Fibroblast of lung (primary cell): Measurements from ENCODE around the gene CNST. TPM values are rescaled to one million over a fixed set of nuclear protein-coding genes. Genes with fewer than 3 reads are reported as not detected.
A peak's percentile ranks its signal among the peaks of the same experiment; 100 is the strongest.

Experiments used
- DNase-seq, 2 donors: peaks; one replicate each; pipeline versions ENCODE4 v3.0.0 to v3.0.0-alpha.2; 2010; ENCODE audit warnings: low read depth in 2 of 2
- H2AFZ ChIP-seq: 2 replicates; pipeline ENCODE4 v1.5.1; 2012; ENCODE audit warnings: low read length, control low read depth, inconsistent platforms
- H3K27ac ChIP-seq: 2 replicates; pipeline ENCODE4 v1.5.1; 2011; ENCODE audit warnings: low read length, control low read depth; ENCODE audit not compliant: insufficient read depth
- H3K27me3 ChIP-seq: 2 replicates; pipeline ENCODE4 v1.5.1; 2011; ENCODE audit warnings: mild to moderate bottlenecking, low read length; ENCODE audit not compliant: control insufficient read depth, insufficient read depth
- H3K36me3 ChIP-seq: 2 replicates; pipeline ENCODE4 v1.5.1; 2011; ENCODE audit warnings: low read length; ENCODE audit not compliant: control insufficient read depth, insufficient read depth
- H3K4me1 ChIP-seq: 2 replicates; pipeline ENCODE4 v1.5.1; 2011; ENCODE audit warnings: low read length; ENCODE audit not compliant: control insufficient read depth, insufficient read depth; ENCODE audit errors: extremely low read depth
- H3K4me2 ChIP-seq: 2 replicates; pipeline ENCODE4 v1.5.1; 2011; ENCODE audit warnings: low read length, control low read depth; ENCODE audit not compliant: insufficient read depth; ENCODE audit errors: extremely low read depth
- H3K4me3 ChIP-seq, 4 experiments: fragments of 200-600 bp in 1 of 4; sonication (generic) in 1 of 4; replicated peaks in 1 of 4; 2 replicates each; pipeline ENCODE4 v1.5.1; 2011 to 2016; ENCODE audit warnings: low read length in 4 of 4, low read depth in 3 of 4, mild to moderate bottlenecking in 3 of 4, control low read depth in 2 of 4, inconsistent platforms in 1 of 4, mixed read lengths in 1 of 4; ENCODE audit not compliant: insufficient read depth in 1 of 4; ENCODE audit errors: control extremely low read depth in 1 of 4
- H3K79me2 ChIP-seq: 2 replicates; pipeline ENCODE4 v1.5.1; 2012; ENCODE audit warnings: mild to moderate bottlenecking, low read length, inconsistent platforms; ENCODE audit not compliant: control insufficient read depth, insufficient read depth
- H3K9ac ChIP-seq: 2 replicates; pipeline ENCODE4 v1.5.1; 2011; ENCODE audit warnings: mild to moderate bottlenecking, low read length, control low read depth; ENCODE audit not compliant: insufficient read depth
- H3K9me3 ChIP-seq: 2 replicates; pipeline ENCODE4 v1.5.1; 2012; ENCODE audit warnings: low read depth, low read length; ENCODE audit not compliant: control insufficient read depth, insufficient read depth
- H4K20me1 ChIP-seq: 2 replicates; pipeline ENCODE4 v1.5.1; 2011; ENCODE audit warnings: low read length; ENCODE audit not compliant: control insufficient read depth, insufficient read depth; ENCODE audit errors: extremely low read depth
- CTCF ChIP-seq, 2 donors: IDR thresholded peaks in 1 of 2; conservative IDR thresholded peaks in 1 of 2; 1 replicate in 1 of 2; 2 replicates in 1 of 2; pipeline ENCODE4 v1.5.1; 2011 to 2012; ENCODE audit warnings: low read length in 2 of 2, control low read depth in 1 of 2, inconsistent platforms in 1 of 2, low read depth in 1 of 2, mild to moderate bottlenecking in 1 of 2
- EZH2 ChIP-seq: IDR thresholded peaks from 2 replicates; pipeline ENCODE4 v1.5.1; 2012; ENCODE audit warnings: low read length, control low read depth, mild to moderate bottlenecking; ENCODE audit errors: missing control alignments
- polyA plus RNA-seq, 2 donors: library from polyadenylated mRNA; depleted of rRNA in 1 of 2; stranded (reverse) in 1 of 2; unstranded in 1 of 2; fragments of >200 nt; gene quantifications; 2 replicates each; pipeline ENCODE4 v1.2.1, GENCODE V29; 2011 to 2012; ENCODE audit warnings: missing spikeins in 1 of 2
- total RNA-seq: library from RNA; depleted of rRNA; stranded (reverse); fragments of >200 nt; gene quantifications from 2 replicates; pipeline ENCODE4 v1.2.1, GENCODE V29; 2014

The CNST gene
- total and polyA plus RNA-seq, 2 donors (not counting 1 experiment from before 2014, with no cell fraction given): 26.9 to 33.9 TPM

DNA sequence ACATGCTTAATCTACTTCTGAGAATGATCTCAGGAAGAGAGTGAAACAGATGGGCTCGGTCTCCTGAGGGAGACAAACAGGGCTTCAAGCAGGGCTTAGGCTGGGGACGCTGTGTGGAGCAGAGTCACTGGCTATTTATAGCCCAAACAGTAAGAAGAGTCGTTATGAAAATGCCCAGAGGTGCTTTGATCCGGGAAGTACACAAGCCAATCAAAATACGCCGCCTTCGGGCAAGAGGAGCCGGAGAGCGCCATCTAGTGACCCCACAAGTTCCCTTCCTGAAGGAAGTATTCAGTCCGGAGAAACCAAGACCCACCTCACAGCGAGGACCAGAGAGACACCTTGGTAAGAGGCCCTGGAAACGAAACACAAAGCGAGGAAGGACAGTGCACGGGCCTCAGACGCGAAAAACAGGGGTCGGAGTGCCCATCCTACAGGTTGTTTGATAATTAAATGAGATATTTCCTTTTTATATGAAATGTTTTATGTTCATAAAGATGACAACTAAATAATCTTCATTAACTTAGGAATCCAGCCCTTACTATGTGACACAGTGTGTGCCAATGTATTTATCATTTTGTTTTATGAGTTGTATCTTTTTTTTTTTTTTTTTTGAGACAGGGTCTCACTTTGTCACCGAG lies 133.0 kb downstream of the CNST start:
- Histone ChIP-seq H4K20me1 (no peaks in the 10 kb centered on the region), H3K36me3 (no peaks in the 10 kb centered on the region)
- peak; percentile 94 for DNase-seq

DNA sequence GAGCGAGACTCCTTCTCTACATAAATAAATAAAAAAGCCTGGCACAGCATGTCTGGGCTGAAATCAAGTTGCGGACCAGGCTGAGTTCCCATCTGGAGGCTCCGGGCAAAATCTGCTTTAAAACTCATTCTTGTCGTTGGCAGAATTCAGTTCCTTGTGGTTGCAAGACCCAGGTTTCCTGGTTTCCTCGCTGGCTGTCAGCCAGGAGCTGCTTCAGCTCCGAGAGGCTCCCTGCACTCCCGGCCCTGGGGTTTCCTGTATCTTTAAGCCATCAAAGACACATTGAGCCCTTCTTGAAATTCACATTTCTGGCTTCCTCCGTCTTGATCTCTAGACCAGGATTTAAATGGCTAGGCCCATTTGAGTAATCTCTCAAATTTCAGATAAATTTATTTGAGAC lies 137.3 kb downstream of the CNST start:
- Histone ChIP-seq H3K9ac (no peak overlapping the region), H3K27ac (no peak overlapping the region), H2AFZ (peak overlapping the region; percentile 17), H4K20me1 (no peaks in the 10 kb centered on the region), H3K4me2 (no peak overlapping the region), H3K79me2 (no peaks in the 10 kb centered on the region), H3K36me3 (no peaks in the 10 kb centered on the region), H3K4me3 (no peak overlapping the region), H3K9me3 (no peaks in the 10 kb centered on the region), H3K27me3 (no peaks in the 10 kb centered on the region), H3K4me1 (no peaks in the 10 kb centered on the region)
- no peak for TF ChIP-seq CTCF (conservative IDR thresholded peaks at IDR 0.05 in 1 of 2, IDR thresholded peaks at IDR 0.05 in 1 of 2; ENCODE audit: low read depth in 1 of 2, low read length in 2 of 2)
- TF ChIP-seq EZH2: no peak
- peak in 1 of 2 donors; percentile 46 for DNase-seq

More for the DNA sequence above, 133.0 kb downstream of the CNST start:
- TF ChIP-seq CTCF (conservative IDR thresholded peaks at IDR 0.05 in 1 of 2, IDR thresholded peaks at IDR 0.05 in 1 of 2; ENCODE audit: low read depth in 1 of 2, low read length in 2 of 2): peak; percentile 89 to 91
- TF ChIP-seq EZH2: no peak
- Histone ChIP-seq H3K9ac (peak overlapping the region; percentile 27), H3K79me2 (no peaks in the 10 kb centered on the region), H3K4me2 (peak overlapping the region; percentile 59), H3K27me3 (no peaks in the 10 kb centered on the region), H3K27ac (peak overlapping the region; percentile 82), H2AFZ (peak overlapping the region; percentile 73), H3K4me1 (peaks cover 4% of the 10 kb centered on the region), H3K4me3 (peak overlapping the region in 2 of 4 experiments; percentile 33 to 35), H3K9me3 (no peaks in the 10 kb centered on the region)

DNA sequence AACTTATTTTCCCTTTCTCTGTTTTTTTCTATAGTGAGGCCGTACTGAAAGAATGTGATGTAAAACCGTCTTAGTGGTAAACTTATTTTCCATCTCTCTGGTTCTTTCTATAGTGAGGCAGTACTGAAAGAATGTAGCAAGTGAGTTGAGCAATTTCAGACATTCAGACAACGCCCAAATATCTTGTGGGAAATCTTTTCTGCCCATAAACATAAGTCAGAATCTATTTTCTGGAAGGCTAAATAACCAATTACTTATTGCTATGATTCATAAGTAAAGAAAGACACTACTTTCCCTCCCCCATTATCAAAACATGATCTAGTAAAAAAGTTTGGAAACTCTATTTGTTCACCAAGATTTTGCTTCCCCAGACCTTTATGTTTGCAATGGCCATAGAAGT lies 139.1 kb downstream of the CNST start:
- Histone ChIP-seq H3K4me3 (no peak overlapping the region), H3K27ac (peak overlapping the region; percentile 83), H3K9me3 (no peaks in the 10 kb centered on the region), H3K4me2 (peak overlapping the region; percentile 25), H3K9ac (no peak overlapping the region), H2AFZ (no peak overlapping the region), H3K4me1 (no peaks in the 10 kb centered on the region), H3K27me3 (no peaks in the 10 kb centered on the region), H4K20me1 (no peaks in the 10 kb centered on the region), H3K36me3 (no peaks in the 10 kb centered on the region), H3K79me2 (no peaks in the 10 kb centered on the region)
- TF ChIP-seq CTCF (conservative IDR thresholded peaks at IDR 0.05 in 1 of 2, IDR thresholded peaks at IDR 0.05 in 1 of 2; ENCODE audit: low read depth in 1 of 2, low read length in 2 of 2): no peak
- no peak for TF ChIP-seq EZH2
- DNase-seq: peak; percentile 96 to 97
